ENCODE data around the gene THUMPD3.

Gene THUMPD3

DNA sequence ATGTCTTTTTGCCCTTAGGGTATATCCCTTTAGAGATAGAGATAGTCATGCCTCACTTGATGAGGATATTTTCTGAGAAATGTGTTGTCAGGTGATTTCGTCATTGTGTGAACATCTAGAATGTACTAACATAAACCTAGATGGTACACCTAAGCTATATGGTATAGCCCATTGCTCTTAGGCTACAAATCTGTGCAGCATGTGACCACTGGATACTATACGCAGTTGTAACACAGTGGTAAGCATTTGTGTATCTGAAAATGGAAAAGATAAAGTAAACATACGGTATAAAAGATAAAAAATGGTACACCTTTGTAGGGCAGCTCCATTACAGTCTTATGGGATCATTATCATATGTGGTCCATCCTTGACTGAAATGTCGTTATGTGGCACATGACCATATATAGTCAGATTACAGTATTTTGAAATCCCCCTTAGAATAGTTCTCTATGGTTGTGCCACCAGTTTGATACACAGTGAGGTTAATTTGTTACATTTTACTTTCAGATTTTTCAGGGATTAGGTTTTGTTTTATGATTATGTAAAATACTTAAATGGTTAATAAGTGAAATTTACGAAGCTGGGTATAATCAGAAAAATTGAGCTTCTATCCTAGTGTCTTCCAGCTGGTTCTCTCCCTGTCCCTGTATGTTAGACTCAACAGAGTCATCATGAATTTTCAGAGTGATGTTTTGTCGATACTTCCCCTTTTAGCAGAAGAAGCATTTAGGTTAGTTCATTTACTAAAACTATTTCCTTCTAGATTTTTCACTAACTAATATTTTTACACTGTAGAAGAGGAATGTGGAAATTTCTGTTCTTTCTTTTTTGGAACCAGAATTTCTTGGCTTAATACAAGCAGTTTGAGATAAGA is 47.4 kb downstream of the THUMPD3 start:
- H3K4me1 ChIP-seq (ENCODE audit: insufficient read depth, insufficient read length), result no peaks in the 10 kb centered on the region
- TF ChIP-seq YY1 (IDR thresholded peaks at IDR 0.05; ENCODE audit: insufficient read depth, insufficient read length), result no peak
- no peak for TF ChIP-seq SUZ12 (IDR thresholded peaks at IDR 0.05; ENCODE audit: extremely low read depth, insufficient read depth, insufficient read length)
- TF ChIP-seq ZNF274 (IDR thresholded peaks at IDR 0.05; ENCODE audit: low read depth, low read length), result no peak
- no peaks in the 10 kb centered on the region for H3K9me3 ChIP-seq (ENCODE audit: insufficient read depth, low read length)
- no peak for DNase-seq (ENCODE audit: low read depth, low spot score)
- no peak overlapping the region for H3K9ac ChIP-seq (ENCODE audit: insufficient read length, low read depth)
- no peaks in the 10 kb centered on the region for H3K27me3 ChIP-seq (ENCODE audit: insufficient read depth, insufficient read length)
- peaks cover 3% of the 10 kb centered on the region for H3K36me3 ChIP-seq (ENCODE audit: insufficient read depth, insufficient read length, low read length)
- no peak overlapping the region for H3K4me3 ChIP-seq (ENCODE audit: insufficient read length, low read depth)

DNA sequence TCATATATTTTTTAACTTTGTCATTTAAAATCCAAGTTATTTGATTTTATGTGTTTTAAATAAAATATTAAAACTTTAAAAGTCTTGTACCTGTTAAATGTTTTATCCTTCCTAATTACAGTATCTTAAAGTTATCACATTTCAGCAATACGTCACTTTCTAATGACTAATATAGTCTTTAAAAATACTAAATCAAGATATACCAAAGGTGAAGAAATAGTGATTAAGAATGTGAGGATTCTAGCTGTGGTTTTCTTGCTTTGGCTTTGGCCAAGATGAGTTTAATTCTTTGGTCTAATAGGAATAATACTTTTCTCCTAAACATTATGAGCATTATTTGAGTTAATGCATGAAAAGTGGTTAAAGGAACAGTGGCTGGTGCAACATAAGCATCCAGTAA is 48.4 kb downstream of the THUMPD3 start:
- TF ChIP-seq ZNF274 (IDR thresholded peaks at IDR 0.05; ENCODE audit: low read depth, low read length) (no peak), YY1 (IDR thresholded peaks at IDR 0.05; ENCODE audit: insufficient read depth, insufficient read length) (no peak), SUZ12 (IDR thresholded peaks at IDR 0.05; ENCODE audit: extremely low read depth, insufficient read depth, insufficient read length) (no peak)
- H3K36me3 ChIP-seq (ENCODE audit: insufficient read depth, insufficient read length, low read length), result peaks cover 14% of the 10 kb centered on the region
- no peak overlapping the region for H3K4me3 ChIP-seq (ENCODE audit: insufficient read length, low read depth)
- H3K9me3 ChIP-seq (ENCODE audit: insufficient read depth, low read length), result no peaks in the 10 kb centered on the region
- H3K4me1 ChIP-seq (ENCODE audit: insufficient read depth, insufficient read length), result no peaks in the 10 kb centered on the region
- DNase-seq (ENCODE audit: low read depth, low spot score), result no peak
- H3K27me3 ChIP-seq (ENCODE audit: insufficient read depth, insufficient read length), result no peaks in the 10 kb centered on the region
- no peak overlapping the region for H3K9ac ChIP-seq (ENCODE audit: insufficient read length, low read depth)

DNA sequence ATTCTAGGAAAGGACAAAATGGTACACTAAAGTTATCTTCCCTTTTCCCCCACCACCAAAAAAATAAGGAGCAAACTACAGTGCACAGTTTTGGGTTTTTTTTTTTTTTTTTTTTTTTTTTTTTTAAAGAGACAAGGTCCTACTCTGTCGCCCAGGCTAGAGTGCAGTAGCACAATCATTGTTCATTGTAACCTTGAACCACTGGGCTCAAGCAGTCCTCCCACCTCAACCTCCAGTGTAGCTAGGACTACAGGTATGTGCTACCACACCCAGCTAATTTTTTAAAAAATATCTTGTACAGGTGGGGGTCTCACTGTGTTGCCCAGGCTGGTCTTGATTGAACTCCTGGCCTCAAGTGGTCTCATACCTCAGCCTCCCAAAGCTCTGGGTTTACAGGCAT is 49.4 kb downstream of the THUMPD3 start:
- Histone ChIP-seq H3K4me1 (ENCODE audit: insufficient read depth, insufficient read length) (no peaks in the 10 kb centered on the region), H3K36me3 (ENCODE audit: insufficient read depth, insufficient read length, low read length) (peaks cover 21% of the 10 kb centered on the region), H3K9me3 (ENCODE audit: insufficient read depth, low read length) (no peaks in the 10 kb centered on the region), H3K4me3 (ENCODE audit: insufficient read length, low read depth) (no peak overlapping the region), H3K9ac (ENCODE audit: insufficient read length, low read depth) (no peak overlapping the region), H3K27me3 (ENCODE audit: insufficient read depth, insufficient read length) (no peaks in the 10 kb centered on the region)
- TF ChIP-seq YY1 (IDR thresholded peaks at IDR 0.05; ENCODE audit: insufficient read depth, insufficient read length), result no peak
- TF ChIP-seq ZNF274 (IDR thresholded peaks at IDR 0.05; ENCODE audit: low read depth, low read length), result no peak
- no peak for TF ChIP-seq SUZ12 (IDR thresholded peaks at IDR 0.05; ENCODE audit: extremely low read depth, insufficient read depth, insufficient read length)
- no peak for DNase-seq (ENCODE audit: low read depth, low spot score)

DNA sequence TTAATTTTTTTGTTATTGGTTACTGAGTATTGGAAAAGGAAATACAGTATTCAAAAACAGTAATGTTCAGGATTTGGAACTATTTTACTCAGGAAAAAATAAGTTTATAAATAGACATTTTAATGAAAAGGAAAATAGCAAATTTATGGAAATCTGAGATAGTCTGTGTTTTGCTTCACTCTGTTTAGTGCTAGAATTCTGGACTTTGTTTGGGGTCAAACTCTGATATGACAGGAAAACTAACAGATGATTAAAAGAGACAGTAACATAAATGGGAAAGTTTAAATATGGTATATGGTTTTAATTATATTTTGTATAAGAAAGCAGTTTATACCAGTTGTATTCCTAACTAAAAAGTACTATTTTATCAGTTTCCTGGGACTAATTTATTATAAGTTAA is 52.0 kb downstream of the THUMPD3 start:
- no peak for DNase-seq (ENCODE audit: low read depth, low spot score)
- Histone ChIP-seq H3K4me1 (ENCODE audit: insufficient read depth, insufficient read length) (no peaks in the 10 kb centered on the region), H3K27me3 (ENCODE audit: insufficient read depth, insufficient read length) (no peaks in the 10 kb centered on the region), H3K9ac (ENCODE audit: insufficient read length, low read depth) (no peak overlapping the region), H3K36me3 (ENCODE audit: insufficient read depth, insufficient read length, low read length) (peaks cover 24% of the 10 kb centered on the region), H3K4me3 (ENCODE audit: insufficient read length, low read depth) (no peak overlapping the region), H3K9me3 (ENCODE audit: insufficient read depth, low read length) (no peaks in the 10 kb centered on the region)
- TF ChIP-seq SUZ12 (IDR thresholded peaks at IDR 0.05; ENCODE audit: extremely low read depth, insufficient read depth, insufficient read length), result no peak
- no peak for TF ChIP-seq YY1 (IDR thresholded peaks at IDR 0.05; ENCODE audit: insufficient read depth, insufficient read length)
- TF ChIP-seq ZNF274 (IDR thresholded peaks at IDR 0.05; ENCODE audit: low read depth, low read length), result no peak

DNA sequence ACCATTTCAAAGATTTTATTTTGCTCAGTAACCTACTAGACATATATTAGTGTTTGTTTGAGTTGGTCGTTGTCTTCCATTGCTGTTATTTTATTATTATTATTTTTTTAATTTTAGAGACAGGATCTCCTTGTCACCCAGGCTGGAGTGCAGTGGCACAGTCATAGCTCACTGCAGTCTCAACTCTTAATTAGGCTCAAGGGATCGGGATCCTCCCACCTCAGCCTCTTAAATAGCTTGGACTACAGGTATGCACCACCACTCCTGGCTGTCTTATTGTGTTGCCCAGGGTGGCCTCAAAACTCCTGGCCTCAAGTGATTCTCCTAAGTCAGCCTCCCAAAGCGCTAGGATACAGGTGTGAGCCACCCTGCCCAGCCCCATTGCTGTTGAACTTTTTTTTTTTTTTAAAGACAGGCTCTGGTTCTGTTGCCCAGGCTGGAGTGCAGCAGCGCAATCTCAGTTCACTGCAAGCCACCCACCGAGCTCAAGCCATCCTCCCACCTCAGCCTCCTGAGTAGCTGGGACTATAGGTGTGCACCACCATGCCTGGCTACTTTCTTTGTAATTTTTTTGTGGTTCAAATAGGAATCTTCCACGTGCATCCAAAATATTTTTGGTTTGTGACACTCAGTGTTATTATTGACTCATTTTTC is 52.8 kb downstream of the THUMPD3 start:
- no peak for TF ChIP-seq ZNF274 (IDR thresholded peaks at IDR 0.05; ENCODE audit: low read depth, low read length)
- TF ChIP-seq SUZ12 (IDR thresholded peaks at IDR 0.05; ENCODE audit: extremely low read depth, insufficient read depth, insufficient read length), result no peak
- no peak for TF ChIP-seq YY1 (IDR thresholded peaks at IDR 0.05; ENCODE audit: insufficient read depth, insufficient read length)
- H3K4me1 ChIP-seq (ENCODE audit: insufficient read depth, insufficient read length), result no peaks in the 10 kb centered on the region
- no peaks in the 10 kb centered on the region for H3K9me3 ChIP-seq (ENCODE audit: insufficient read depth, low read length)
- no peaks in the 10 kb centered on the region for H3K27me3 ChIP-seq (ENCODE audit: insufficient read depth, insufficient read length)
- no peak overlapping the region for H3K9ac ChIP-seq (ENCODE audit: insufficient read length, low read depth)
- H3K4me3 ChIP-seq (ENCODE audit: insufficient read length, low read depth), result no peak overlapping the region
- no peak for DNase-seq (ENCODE audit: low read depth, low spot score)
- H3K36me3 ChIP-seq (ENCODE audit: insufficient read depth, insufficient read length, low read length), result peaks cover 24% of the 10 kb centered on the region

DNA sequence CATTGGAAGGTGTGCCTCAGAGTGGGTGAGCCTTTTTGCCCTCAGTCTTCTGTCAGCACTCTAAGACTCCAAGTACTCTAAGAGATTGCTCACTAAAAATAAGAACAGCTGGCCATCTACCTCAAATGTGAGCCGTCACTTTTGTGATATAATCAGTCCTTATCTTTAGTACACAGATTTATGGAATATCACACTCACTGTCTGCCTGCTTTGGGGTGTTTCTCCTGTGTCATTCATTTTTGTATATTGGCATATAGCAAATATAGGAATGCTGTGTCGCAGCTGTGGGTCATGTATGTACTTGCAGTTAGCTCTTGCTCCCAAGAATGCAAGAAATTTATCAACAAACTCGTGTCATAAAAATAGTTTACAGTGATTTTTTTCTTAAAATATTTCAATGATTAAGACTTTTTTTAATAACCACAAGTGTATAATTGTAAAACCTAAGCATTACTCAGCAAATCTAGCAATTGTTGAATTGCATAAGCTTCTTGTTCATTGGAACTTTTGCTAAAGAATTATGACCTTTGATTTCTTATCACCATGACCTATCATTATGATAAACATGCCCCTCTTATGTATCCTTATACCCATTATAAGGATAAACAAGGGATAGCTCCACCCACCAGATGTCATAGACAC is 53.4 kb downstream of the THUMPD3 start:
- DNase-seq (ENCODE audit: low read depth, low spot score), result no peak
- no peaks in the 10 kb centered on the region for H3K9me3 ChIP-seq (ENCODE audit: insufficient read depth, low read length)
- no peak overlapping the region for H3K9ac ChIP-seq (ENCODE audit: insufficient read length, low read depth)
- peaks cover 26% of the 10 kb centered on the region for H3K36me3 ChIP-seq (ENCODE audit: insufficient read depth, insufficient read length, low read length)
- H3K27me3 ChIP-seq (ENCODE audit: insufficient read depth, insufficient read length), result no peaks in the 10 kb centered on the region
- TF ChIP-seq SUZ12 (IDR thresholded peaks at IDR 0.05; ENCODE audit: extremely low read depth, insufficient read depth, insufficient read length) (no peak), YY1 (IDR thresholded peaks at IDR 0.05; ENCODE audit: insufficient read depth, insufficient read length) (no peak), ZNF274 (IDR thresholded peaks at IDR 0.05; ENCODE audit: low read depth, low read length) (no peak)
- no peak overlapping the region for H3K4me3 ChIP-seq (ENCODE audit: insufficient read length, low read depth)
- no peaks in the 10 kb centered on the region for H3K4me1 ChIP-seq (ENCODE audit: insufficient read depth, insufficient read length)

All from NT2/D1 (cell line).